K562 (cell line): Measurements from ENCODE around the gene GNPTAB. TPM values are rescaled to one million over a fixed set of nuclear protein-coding genes. Genes with fewer than 3 reads are reported as not detected.
A peak's percentile ranks its signal among the peaks of the same experiment; 100 is the strongest.

Experiments
- BCOR ChIP-seq: fragments of 450-650 bp; IDR thresholded peaks from 2 replicates; pipeline ENCODE4 v1.6.1; 2016
- EZH2 ChIP-seq: IDR thresholded peaks from 2 replicates; pipeline ENCODE4 v1.6.1; 2012; ENCODE audit warnings: low read depth, mild to moderate bottlenecking, inconsistent platforms, low read length, borderline replicate concordance
- HNRNPUL1 ChIP-seq: fragments of 200-400 bp; formaldehyde crosslinking; IDR thresholded peaks from 2 replicates; pipeline ENCODE4 v1.6.1; 2017; ENCODE audit warnings: low read length
- KAT7 ChIP-seq: sonication (generic); formaldehyde crosslinking; IDR thresholded peaks from 2 replicates; pipeline ENCODE4 v1.8.0; 2022; ENCODE audit warnings: missing genetic modification reagents, mild to moderate bottlenecking, borderline replicate concordance
- KDM4B ChIP-seq, 2 experiments: fragments of 450-650 bp in 1 of 2; sonication (generic) in 1 of 2; IDR thresholded peaks; 2 replicates each; pipeline ENCODE4 v1.6.1; 2016 to 2017; ENCODE audit warnings: borderline replicate concordance in 2 of 2, antibody characterized with exemption in 1 of 2, low read depth in 1 of 2, mild to moderate bottlenecking in 1 of 2
- KLF6 ChIP-seq: fragments of 250-450 bp; sonication (Bioruptor Pico); IDR thresholded peaks from 2 replicates; pipeline ENCODE4 v1.4.0; 2020; ENCODE audit warnings: mild to moderate bottlenecking, moderate library complexity, borderline replicate concordance
- MTF1 ChIP-seq: fragments of 250-450 bp; sonication (Bioruptor Pico); IDR thresholded peaks from 2 replicates; pipeline ENCODE4 v1.9.0; 2021; ENCODE audit warnings: moderate library complexity, mild to moderate bottlenecking, inconsistent platforms, borderline replicate concordance
- MXI1 ChIP-seq: IDR thresholded peaks from 2 replicates; pipeline ENCODE4 v1.6.1; 2011; ENCODE audit warnings: low read depth, mild to moderate bottlenecking, improper control_type of control experiment, low read length
- NR3C1 ChIP-seq: sonication (generic); formaldehyde crosslinking; IDR thresholded peaks from 2 replicates; pipeline ENCODE4 v1.8.1; 2022; ENCODE audit warnings: missing genetic modification reagents
- POU5F1 ChIP-seq: fragments of 150-350 bp; IDR thresholded peaks from 2 replicates; pipeline ENCODE4 v1.6.1; 2014; ENCODE audit warnings: borderline replicate concordance, low read length, low read depth, mild to moderate bottlenecking; ENCODE audit not compliant: partially characterized antibody
- RAD51 ChIP-seq: fragments of 450-650 bp; IDR thresholded peaks from 2 replicates; pipeline ENCODE4 v1.7.1; 2016; ENCODE audit warnings: low read depth, mild to moderate bottlenecking, borderline replicate concordance
- TAL1 ChIP-seq: fragments of 450-650 bp; IDR thresholded peaks from 2 replicates; pipeline ENCODE4 v1.6.1; 2016; ENCODE audit warnings: mild to moderate bottlenecking
- YY1 ChIP-seq, 3 experiments: IDR thresholded peaks; 2 replicates each; pipeline ENCODE4 v1.6.1; 2011; ENCODE audit warnings: low read length in 2 of 3, mild to moderate bottlenecking in 2 of 3, moderate library complexity in 2 of 3, borderline replicate concordance in 1 of 3, control low read depth in 1 of 3, low read depth in 1 of 3; ENCODE audit not compliant: insufficient read depth in 3 of 3, insufficient replicate concordance in 2 of 3, control insufficient read depth in 1 of 3, insufficient read length in 1 of 3; ENCODE audit errors: extremely low read depth in 1 of 3
- ZNF197 ChIP-seq: fragments of 200-800 bp; sonication (Bioruptor generic); IDR thresholded peaks from 2 replicates; pipeline ENCODE4 v1.6.1; 2016; ENCODE audit warnings: low read depth, missing genetic modification characterization, missing compliant biosample characterization
- ZNF384 ChIP-seq: IDR thresholded peaks from 2 replicates; pipeline ENCODE4 v1.6.1; 2012; ENCODE audit warnings: low read depth, low read length, improper control_type of control experiment
- ZSCAN29 ChIP-seq: fragments of 450-650 bp; IDR thresholded peaks from 2 replicates; pipeline ENCODE4 v1.6.1; 2017
- polyA plus RNA-seq, 8 experiments: library from polyadenylated mRNA; depleted of rRNA in 4 of 8; stranded (reverse) in 5 of 8; unstranded in 3 of 8; fragments of >200 nt; fragmentation: Nextera tagmentation in 2 of 8; fragmentation: Illumina TruSeq in 1 of 8; extraction: Ambion mirVana in 2 of 8; extraction: Trizol in 1 of 8; gene quantifications; 2 replicates each; pipeline versions ENCODE4 v1.2.1 to v1.2.3, GENCODE V29; 2011 to 2014; ENCODE audit warnings: inconsistent platforms in 1 of 8, missing spikeins in 1 of 8
- total RNA-seq, 7 experiments: library from RNA; depleted of rRNA in 6 of 7; stranded (reverse); fragments of >200 nt in 6 of 7; fragmentation: Illumina TruSeq in 2 of 7; extraction: Trizol in 2 of 7; gene quantifications; 2 replicates each; pipeline versions ENCODE4 v1.2.1 to v1.2.3, GENCODE V29; 2011 to 2021; ENCODE audit warnings: low replicate concordance in 1 of 7
- TF ChIP-seq, protein P1 (sequence below): sonication (generic); formaldehyde crosslinking; IDR thresholded peaks from 2 replicates; pipeline ENCODE4 v1.8.1; 2023; ENCODE audit warnings: missing genetic modification reagents, mild to moderate bottlenecking, borderline replicate concordance
- TF ChIP-seq, protein P2 (sequence below): sonication (generic); formaldehyde crosslinking; IDR thresholded peaks from 2 replicates; pipeline ENCODE4 v1.8.0; 2022; ENCODE audit warnings: mild to moderate bottlenecking, missing genetic modification reagents

Gene GNPTAB
- total and polyA plus RNA-seq, 9 of the 15 experiments (the other 6 are each of a cell fraction or from before 2014, with no cell fraction given): 5.9 to 23.2 (median 19.3) TPM

DNA sequence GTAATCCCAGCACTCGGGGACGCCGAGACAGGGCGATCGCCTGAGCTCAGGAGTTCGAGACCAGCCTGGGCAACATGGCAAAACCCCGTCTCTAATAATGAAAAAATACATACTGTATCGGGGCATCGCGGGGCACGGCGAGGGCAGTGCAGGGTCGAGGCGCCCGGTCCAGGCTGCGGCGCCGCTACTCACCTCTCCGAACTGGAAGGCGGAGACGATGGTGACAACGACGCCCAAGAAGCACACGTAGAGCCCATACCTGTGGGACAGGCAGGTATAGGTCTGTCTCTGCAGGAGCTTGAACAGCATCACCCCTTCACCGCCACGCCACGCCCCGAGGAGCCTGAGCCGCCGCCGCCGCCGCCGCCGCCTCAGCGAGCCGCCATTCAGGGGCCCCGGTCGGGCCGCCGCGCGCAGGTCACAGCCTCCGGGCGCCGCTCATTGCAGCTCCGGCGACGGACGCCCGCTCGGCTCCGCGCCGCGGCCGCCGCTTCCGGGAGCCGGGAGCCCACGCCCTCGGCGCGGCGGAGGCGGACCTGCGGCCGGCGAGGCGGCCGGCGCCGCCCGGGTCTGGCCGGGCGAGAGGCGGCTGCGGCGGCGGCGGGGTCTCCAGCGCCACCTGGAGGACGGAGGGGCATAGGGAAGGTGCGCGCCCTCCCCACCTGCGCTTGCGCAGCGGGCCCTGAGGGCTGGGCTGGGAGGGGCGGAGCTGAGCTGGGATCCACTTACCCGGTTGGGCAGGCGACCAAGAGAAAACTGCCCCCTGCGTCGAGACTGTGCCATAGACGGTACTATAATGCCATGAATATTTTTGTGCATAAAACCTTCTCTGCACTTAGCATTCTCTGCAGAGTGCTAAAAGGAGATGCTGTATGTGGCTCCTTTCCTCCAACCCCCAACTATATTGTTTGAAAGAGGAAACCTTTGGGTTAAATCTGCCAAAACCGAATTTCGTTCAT lies at the start of gene GNPTAB (continued):
- no peak for TF ChIP-seq KAT7
- TF ChIP-seq, protein P1, sequence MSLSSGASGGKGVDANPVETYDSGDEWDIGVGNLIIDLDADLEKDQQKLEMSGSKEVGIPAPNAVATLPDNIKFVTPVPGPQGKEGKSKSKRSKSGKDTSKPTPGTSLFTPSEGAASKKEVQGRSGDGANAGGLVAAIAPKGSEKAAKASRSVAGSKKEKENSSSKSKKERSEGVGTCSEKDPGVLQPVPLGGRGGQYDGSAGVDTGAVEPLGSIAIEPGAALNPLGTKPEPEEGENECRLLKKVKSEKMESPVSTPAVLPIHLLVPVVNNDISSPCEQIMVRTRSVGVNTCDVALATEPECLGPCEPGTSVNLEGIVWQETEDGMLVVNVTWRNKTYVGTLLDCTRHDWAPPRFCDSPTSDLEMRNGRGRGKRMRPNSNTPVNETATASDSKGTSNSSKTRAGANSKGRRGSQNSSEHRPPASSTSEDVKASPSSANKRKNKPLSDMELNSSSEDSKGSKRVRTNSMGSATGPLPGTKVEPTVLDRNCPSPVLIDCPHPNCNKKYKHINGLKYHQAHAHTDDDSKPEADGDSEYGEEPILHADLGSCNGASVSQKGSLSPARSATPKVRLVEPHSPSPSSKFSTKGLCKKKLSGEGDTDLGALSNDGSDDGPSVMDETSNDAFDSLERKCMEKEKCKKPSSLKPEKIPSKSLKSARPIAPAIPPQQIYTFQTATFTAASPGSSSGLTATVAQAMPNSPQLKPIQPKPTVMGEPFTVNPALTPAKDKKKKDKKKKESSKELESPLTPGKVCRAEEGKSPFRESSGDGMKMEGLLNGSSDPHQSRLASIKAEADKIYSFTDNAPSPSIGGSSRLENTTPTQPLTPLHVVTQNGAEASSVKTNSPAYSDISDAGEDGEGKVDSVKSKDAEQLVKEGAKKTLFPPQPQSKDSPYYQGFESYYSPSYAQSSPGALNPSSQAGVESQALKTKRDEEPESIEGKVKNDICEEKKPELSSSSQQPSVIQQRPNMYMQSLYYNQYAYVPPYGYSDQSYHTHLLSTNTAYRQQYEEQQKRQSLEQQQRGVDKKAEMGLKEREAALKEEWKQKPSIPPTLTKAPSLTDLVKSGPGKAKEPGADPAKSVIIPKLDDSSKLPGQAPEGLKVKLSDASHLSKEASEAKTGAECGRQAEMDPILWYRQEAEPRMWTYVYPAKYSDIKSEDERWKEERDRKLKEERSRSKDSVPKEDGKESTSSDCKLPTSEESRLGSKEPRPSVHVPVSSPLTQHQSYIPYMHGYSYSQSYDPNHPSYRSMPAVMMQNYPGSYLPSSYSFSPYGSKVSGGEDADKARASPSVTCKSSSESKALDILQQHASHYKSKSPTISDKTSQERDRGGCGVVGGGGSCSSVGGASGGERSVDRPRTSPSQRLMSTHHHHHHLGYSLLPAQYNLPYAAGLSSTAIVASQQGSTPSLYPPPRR (CRISPR knock-in tag): no peak
- TF ChIP-seq, protein P2, sequence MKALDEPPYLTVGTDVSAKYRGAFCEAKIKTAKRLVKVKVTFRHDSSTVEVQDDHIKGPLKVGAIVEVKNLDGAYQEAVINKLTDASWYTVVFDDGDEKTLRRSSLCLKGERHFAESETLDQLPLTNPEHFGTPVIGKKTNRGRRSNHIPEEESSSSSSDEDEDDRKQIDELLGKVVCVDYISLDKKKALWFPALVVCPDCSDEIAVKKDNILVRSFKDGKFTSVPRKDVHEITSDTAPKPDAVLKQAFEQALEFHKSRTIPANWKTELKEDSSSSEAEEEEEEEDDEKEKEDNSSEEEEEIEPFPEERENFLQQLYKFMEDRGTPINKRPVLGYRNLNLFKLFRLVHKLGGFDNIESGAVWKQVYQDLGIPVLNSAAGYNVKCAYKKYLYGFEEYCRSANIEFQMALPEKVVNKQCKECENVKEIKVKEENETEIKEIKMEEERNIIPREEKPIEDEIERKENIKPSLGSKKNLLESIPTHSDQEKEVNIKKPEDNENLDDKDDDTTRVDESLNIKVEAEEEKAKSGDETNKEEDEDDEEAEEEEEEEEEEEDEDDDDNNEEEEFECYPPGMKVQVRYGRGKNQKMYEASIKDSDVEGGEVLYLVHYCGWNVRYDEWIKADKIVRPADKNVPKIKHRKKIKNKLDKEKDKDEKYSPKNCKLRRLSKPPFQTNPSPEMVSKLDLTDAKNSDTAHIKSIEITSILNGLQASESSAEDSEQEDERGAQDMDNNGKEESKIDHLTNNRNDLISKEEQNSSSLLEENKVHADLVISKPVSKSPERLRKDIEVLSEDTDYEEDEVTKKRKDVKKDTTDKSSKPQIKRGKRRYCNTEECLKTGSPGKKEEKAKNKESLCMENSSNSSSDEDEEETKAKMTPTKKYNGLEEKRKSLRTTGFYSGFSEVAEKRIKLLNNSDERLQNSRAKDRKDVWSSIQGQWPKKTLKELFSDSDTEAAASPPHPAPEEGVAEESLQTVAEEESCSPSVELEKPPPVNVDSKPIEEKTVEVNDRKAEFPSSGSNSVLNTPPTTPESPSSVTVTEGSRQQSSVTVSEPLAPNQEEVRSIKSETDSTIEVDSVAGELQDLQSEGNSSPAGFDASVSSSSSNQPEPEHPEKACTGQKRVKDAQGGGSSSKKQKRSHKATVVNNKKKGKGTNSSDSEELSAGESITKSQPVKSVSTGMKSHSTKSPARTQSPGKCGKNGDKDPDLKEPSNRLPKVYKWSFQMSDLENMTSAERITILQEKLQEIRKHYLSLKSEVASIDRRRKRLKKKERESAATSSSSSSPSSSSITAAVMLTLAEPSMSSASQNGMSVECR: no peak
- TF ChIP-seq KDM4B (IDR thresholded peaks at IDR 0.05; ENCODE audit: borderline replicate concordance in 2 of 2, low read depth in 1 of 2): no peak
- TF ChIP-seq YY1 (IDR thresholded peaks at IDR 0.05; ENCODE audit: borderline replicate concordance in 1 of 3, control insufficient read depth in 1 of 3, extremely low read depth in 1 of 3, insufficient read depth in 3 of 3, insufficient read length in 1 of 3, insufficient replicate concordance in 2 of 3, low read depth in 1 of 3, low read length in 2 of 3): peak in 2 of 3 experiments; percentile 79 to 80
- no peak for TF ChIP-seq MXI1
- TF ChIP-seq HNRNPUL1: no peak
- TF ChIP-seq ZNF384: no peak
- no peak for TF ChIP-seq ZSCAN29
- no peak for TF ChIP-seq MTF1
- TF ChIP-seq EZH2: no peak
- TF ChIP-seq BCOR: no peak
- TF ChIP-seq RAD51: no peak
- no peak for TF ChIP-seq KLF6
- TF ChIP-seq POU5F1: no peak
- TF ChIP-seq NR3C1 (CRISPR knock-in tag): no peak
- TF ChIP-seq TAL1: no peak
- no peak for TF ChIP-seq ZNF197 (CRISPR knock-in tag)
